ENCODE data around the gene NSG1.
"Not testable (repeated sequence)": the region's sequence is repeated elsewhere in the genome, so short reads cannot be mapped to it uniquely, and the experiment has no call there.

NSG1 gene

DNA sequence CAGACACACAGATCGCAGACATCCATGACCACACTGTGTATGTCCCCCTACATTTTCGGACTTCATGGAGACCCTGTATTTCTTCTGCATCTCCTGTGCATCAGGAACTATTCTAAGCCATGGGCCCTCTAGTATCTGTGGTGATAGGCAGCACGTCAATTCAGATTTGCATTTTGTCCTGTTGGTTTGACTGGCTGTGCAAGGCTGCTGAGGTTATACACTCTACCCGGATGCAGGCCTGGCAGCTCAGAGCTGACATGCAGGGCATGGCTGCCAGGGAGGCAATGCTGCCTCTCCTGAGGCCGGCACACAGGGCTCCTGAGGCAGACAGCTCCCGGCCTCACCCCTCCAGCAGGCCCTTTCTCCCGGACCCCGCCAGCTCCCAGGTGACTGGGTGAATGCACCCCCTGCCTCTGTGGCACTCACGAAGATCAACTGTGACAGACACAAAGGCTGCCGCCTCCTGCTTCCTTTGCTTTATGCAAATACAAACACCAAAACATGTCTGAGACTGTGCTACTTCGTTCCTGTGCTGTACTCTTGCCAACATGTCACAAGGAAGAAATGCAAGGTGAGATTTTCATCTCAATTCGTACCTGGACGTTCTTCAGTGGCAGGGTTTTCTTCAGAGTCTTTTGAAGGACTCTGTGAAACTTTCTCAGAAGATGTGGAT lies 51.0 kb downstream of the NSG1 start:
- no peak for ATAC-seq

DNA sequence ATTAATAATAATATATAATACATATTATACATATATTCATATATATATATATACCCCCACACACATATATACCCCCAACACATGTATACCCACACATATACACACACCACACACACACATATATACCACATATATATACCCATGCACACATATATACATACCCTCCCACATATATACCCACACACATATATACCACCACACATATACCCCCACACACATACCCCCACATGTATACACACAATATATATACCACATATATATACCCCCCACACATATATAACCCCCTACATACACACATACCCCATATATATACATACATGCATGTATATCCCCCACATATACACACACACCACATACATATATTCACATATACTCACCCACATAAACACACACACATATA lies 52.0 kb downstream of the NSG1 start:
- no peak for ATAC-seq

DNA sequence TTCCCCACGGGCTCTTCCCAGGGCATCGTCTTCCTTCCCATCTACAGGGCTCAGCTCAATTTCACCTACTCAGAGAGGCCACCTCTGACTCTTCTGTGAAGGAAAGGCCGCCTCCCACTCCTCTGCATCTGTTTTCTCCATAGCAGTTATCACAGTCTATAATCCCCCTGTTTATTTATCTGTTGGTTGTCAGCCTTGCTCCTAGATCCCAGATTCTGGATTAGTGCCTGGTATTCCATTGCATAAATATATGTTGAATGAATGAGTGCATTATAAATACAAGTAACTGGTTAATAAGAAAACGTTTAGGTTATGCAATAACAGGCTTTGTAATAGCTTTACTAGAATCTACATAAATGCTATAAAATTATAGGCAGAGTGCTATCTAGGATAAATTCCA lies 52.9 kb downstream of the NSG1 start:
- ATAC-seq = no peak

DNA sequence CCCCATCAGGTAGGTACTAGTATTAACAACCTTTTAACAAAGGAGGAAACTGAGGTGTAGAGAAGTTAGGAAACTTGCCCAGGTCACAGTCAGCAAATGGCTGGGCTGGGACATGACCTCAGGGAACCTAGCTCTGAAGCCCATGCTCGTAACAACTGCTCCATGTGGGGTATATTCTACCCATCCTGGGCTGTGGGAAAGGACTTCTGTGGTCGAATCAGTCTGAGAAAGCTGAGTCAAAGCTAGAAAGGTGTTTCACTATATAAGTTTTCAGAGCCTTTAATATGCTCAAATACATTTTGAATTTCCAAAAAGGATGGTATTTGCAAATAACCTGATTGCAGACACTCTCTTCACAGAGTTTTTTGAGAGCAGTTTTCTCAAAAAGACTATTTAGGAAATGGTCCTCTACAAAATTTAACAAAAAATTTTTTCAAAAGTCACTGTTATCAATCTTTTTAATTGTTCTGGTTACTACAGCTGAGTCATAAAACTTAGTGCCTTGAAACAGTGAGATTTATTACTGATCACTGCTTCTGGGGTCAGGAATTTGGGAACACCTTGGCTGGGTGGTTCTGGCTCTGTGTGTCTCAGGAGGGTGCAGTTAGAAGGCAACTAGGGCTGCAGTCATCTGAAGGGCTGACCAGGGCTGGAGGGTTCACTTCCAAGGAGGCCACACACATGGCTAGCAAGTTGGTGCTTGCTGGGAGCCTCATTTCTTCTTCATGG lies 53.6 kb downstream of the NSG1 start:
- no peak for ATAC-seq

DNA sequence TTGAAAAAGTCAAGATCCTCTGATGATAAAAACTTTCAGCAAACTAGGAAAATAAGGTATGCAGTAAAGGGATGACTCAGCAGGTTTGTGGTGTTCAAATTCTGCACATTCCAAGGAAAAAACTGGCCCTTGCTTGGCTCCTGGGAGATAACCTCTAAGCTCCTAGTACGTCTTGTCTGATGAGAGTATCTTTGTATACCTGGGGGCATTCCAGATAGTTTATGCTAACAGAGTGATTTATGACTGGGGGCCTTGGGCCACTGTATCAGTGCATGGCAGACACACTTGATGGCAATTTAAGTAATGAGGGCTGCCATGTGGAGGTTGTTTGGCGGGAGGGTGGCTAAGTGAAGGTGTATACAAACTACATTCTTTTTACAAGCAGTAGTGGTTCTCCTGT lies 56.9 kb downstream of the NSG1 start:
- no peak for ATAC-seq

DNA sequence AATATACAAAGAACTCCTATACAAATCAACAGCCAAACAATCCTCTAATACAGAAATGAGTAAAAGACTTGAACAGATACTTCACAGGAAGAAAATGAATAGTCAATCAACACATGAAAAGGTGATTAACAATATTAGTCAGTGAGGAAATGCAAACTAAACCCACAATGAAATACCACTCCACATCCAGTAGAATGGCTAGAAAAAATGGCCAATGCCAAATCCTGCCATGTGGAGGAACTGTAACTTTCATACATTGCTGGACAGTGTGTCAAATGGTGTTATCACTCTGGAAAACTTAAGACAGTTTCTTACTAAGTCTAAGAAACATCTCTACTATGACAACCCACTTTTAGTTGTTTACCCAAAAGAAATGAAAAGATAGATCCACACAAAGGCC lies 59.5 kb downstream of the NSG1 start:
- ATAC-seq = peak in 1 of 2 donors; percentile 24

DNA sequence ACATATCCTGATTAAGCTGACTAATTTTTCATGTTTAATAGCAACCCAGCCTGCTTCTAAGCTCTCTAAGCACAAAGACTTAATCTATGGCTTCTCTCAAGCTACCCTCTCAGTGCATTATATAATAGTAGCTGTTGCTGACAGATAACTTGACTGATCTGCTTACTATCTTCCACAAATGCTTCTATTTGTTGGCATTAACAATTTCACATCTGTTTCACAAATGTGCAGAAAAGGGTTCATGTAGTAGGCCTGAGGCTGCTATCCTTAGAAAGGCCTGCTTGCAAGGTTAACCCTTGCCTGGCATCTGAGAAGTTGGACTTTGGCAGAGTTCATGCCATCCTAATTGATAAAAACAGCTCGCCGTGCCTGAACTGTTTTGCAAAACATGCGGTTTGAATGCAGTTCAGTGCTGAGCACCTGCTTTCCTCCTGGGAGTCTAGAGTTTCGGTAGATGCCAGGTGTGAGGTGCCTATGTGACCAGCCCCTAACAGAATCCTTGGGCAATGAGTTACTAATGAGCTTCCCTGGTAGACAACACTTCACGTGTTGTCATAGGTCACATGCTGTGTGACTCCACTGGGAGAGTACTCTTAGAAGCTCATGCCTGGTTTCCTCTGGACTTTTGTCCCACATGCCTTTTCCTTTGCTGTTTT lies 68.4 kb downstream of the NSG1 start:
- no peak for ATAC-seq

DNA sequence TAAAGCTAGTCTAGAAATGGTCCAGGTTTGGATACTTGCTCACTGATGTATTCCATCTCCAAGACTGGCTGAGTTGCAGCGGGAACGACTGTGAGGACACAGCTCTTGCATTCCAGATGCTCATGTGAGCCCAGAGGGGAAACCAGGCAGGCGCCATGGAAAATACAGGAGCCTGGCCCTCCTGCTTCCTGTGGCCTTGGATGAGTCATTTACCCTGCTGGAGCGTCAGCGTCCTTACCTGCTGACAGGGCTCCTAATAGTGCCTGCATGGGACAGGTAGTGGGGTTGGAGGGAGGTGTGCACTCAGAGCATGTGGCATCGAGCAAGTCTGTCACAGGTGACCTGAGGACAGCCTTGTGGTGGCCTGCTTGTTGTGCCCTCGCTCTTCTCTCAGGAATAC lies 69.4 kb downstream of the NSG1 start:
- no peak for ATAC-seq

DNA sequence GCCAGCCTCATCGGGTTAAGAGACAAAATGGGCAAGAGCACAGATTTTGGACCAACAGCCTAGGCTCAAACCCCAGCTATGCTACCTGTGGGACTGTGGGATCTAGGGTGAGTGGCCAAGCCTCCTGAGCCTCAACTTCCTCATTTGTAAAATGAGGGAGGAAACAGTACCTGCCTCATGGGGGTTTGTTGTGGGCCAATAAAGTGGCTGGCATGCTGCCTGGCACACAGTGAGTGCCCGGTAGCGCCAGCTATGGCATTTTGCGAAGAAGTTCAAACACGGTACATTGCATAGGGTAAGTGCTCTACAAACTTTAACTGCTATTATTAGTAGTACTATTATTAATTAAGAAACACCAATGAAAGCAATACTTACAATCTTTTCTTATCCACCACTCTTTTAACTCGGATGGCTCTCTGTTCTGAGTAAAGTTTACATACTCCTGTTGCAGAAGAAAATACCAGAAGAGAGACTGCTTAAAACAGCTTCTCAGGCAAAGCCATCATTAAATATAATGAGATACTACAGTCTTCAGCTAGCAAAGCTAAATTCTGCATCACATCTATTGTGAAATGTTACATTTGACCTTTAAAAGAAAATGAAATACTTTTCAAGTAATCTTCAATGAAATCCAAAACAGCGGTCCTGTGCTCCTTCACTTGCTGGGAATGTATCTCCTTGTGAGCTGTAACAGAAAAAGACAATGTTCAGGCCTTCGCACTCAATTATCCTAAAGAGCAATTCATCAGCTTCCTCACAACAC lies 70.1 kb downstream of the NSG1 start:
- no peak for ATAC-seq

DNA sequence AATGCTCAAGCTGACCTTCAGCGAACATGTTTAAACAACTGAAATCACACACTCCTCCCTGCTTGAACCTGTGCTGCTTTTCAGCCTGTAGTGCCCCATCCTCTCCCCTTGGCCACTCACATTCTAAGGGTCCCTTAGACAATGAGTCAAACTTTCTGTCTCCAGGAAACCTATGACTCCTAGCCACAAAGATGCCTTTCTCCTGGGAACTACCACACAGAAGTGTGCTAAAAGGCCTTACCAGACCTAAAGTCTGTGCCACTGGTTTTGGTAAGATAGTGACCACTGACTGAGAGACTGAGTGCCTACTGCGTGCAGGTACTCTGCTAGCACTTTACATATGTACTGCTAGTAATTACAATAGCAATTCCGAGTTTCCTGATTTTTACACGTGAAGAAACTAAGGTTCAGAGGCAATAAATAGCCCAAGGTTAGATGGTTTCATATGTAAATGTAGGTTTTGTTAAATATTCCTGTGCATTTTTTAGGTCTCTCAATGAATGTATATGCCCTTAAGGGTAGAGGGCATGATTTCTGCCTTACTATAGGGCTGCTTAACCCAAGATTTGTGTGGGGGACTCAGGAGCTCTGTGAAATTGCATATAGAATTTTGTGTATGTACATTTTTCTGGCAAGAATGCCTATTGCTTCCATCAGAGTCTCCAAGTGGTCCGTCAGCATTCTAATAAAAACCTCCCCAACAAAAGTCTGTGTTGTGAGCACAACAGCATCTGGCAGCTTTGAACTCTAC lies 71.1 kb downstream of the NSG1 start:
- ATAC-seq = no peak

DNA sequence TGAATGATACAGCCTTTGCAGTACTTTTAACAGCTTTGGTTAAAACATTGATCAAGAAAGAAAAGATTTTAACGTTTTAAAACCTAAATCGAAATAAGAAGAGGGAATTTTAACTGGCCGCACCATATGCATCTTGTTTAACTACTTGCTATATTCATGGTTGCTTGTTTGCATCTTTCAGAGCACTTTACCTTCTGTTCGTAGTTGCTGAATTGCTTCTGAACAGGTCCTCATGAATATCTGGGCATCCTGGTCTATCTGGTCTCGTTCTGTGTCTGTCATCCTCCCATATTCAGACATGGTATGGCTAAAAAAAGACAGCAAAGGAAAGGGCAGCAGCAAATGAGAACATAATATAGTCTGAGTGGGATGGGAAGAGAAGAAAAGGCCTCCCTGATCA lies 72.3 kb downstream of the NSG1 start:
- no peak for ATAC-seq

DNA sequence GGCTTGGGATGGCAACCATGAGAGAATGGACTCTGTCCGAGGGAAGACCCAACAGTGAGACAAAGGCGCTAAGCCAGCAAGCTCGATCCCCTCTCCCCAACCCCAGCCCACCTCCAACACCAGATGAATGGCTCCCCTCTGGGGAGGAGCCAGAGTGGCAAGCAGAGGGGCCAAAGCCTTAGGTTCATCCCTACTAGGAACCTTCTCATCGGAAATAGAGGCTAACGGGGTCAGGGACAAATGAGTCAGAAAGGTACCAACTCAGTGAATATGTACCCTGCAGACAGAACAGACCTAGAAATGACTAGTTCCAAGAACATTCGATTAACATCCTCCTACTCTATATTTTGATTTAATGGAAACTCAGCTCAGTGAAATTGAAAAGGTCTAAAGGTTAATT lies 73.9 kb downstream of the NSG1 start:
- peak; percentile 90 for ATAC-seq

DNA sequence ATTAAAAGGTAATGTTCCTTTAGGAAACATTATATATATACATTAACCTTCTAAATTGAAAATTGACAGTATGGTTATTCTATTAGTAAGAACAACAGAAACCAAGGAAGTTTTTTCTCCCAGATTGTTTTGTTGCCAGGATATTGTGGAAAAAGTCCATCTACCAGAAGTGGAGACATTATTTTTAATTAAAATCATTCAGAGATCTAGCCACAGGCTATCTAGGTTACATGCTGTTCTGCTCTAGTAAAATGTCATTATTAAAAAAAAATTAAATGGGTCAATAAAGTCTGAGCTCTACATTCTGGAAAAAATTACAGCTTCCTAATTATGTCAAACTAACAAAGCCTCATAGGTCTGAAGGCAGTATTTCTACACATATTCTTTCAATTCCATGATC lies 74.3 kb downstream of the NSG1 start:
- no peak for ATAC-seq

DNA sequence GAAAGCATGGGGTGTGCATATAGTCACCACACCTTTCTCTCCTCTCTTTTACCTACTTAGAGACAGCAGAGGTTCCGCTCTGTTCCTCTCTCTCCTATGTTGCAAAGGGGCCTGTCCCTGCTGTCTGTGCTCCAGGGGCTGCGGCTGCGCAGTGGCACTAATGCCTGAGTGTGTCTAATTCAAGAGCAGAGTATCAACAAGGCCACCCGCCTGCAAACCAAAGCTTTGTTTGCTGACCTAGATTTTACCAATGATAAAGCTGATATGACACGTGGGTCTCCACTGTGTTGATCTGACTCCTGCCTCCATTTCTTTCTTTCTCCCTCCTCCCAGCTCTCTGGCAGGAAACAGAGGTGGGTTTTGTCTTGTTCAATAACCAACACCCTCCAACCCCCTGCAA lies 74.9 kb downstream of the NSG1 start:
- peak; percentile 47 to 72 for ATAC-seq

DNA sequence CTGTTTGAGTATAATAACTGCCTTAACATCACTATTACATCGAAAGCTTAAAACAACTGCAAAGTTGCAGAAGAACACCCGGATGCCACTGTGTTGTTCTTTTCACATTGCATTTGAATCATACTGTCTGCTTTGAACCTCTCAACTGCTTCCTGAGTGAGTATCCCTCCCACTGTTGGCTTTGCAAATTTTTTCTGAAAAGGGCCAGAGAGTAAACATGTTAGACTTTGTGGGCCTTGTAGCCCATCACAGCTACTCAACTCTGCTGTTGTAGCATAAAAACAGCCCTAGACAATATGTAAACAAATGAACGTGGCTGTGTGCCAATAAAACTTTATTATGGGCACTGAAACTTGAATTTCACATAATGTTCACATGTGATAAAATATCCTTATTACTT lies 76.1 kb downstream of the NSG1 start:
- ATAC-seq = no peak

DNA sequence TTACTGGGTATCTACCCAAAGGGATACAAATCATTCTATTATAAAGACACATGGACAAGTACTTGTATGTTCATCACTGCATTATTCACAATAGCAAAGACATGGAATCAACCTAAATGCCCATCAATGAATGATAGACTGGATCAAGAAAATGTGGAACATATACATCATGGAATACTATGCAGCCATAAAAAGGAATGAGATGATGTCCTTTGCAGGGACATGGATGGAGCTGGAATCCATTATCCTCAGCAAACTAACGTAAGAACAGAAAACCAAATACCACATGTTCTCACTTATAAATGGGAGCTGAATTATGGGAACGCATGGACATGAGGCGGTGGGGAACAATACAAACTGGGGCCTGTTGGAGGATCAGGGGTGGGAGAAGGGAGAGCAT lies 78.3 kb downstream of the NSG1 start:
- ATAC-seq = not testable (repeated sequence)

Measured in activated CD4-positive, CD25-positive, alpha-beta regulatory T cell treated with anti-CD3 and anti-CD28 coated beads, Interleukin-2, amount 50 U/mL, for 24 hours (primary cell).